Activated CD4-positive, alpha-beta T cell treated with anti-CD3 and anti-CD28 coated beads, Interleukin-2, amount 50 U/mL, for 16 hours (primary cell): ENCODE measurements around the gene RPL6.
"Not testable (repeated sequence)": the region's sequence is repeated elsewhere in the genome, so short reads cannot be mapped to it uniquely, and the experiment has no call there.

Source experiments
- DNase-seq: peaks from one replicate; pipeline ENCODE4 v3.0.0-alpha.2; 2020

The RPL6 gene

GRCh38 chr12:112409064-112409905 is at the start of gene RPL6:
Gene RPL6 (minus strand): TSS chr12:112409605. CDS start chr12:112408656, 949 bp downstream.
- DNase-seq, result peak; percentile 95

DNA sequence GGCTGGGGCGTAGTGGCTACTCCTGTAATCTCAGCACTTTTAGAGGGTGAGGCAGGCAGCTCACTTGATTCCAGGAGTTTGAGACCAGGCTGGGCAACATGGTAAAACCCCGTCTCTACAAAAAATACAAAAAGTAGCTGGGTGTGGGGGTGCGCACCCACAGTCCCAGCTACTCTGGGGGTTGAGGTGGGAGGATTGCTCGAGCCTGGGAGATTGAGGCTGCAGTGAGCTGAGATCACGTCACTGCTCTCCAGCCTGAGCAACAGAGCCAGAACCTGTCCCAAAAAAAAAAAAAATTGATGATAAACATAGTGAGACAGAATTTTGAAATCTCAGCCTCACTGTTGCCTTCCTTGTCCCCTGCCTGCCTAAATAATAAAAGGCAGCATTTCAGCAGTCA is 49.3 kb upstream of the RPL6 start:
- no peak for DNase-seq

DNA sequence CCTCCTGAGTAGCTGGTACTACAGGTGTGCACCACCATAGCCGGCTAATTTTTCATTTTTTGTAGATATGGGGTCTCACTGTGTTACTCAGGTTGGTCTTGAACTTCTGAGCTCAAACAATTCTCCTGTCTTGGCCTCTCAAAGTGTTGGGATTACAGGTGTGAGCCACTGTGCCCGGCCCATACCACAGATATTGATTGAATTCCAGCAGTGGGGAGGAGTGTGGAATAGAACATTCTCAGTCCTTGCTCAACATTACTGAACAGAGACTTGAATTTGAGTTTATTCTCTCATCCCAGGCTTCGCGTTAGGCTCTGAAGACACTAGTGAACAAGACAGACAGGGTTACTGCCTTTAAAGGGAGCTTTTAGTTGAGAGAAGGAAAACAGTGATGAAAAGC is 48.9 kb upstream of the RPL6 start:
- DNase-seq, result no peak

DNA sequence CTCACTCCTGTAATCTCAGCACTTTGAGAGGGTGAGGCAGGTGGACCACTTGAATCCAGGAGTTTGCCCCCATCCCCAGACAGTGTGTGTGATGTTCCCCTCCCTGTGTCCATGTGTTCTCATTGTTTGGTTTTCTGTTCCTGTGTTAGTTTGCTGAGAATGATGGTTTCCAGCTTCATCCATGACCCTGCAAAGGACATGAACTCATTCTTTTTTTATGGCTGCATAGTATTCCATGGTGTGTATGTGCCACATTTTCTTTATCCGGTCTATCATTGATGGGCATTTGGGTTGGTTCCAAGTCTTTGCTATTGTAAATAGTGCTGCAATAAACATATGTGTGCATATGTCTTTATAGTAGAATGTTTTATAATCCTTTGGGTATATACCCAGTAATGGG is 47.7 kb upstream of the RPL6 start:
- not testable (repeated sequence) for DNase-seq

GRCh38 chr12:112456029-112456428 is 46.6 kb upstream of the RPL6 start:
- no peak for DNase-seq

GRCh38 chr12:112450725-112451124 is 41.3 kb upstream of the RPL6 start:
- no peak for DNase-seq

DNA sequence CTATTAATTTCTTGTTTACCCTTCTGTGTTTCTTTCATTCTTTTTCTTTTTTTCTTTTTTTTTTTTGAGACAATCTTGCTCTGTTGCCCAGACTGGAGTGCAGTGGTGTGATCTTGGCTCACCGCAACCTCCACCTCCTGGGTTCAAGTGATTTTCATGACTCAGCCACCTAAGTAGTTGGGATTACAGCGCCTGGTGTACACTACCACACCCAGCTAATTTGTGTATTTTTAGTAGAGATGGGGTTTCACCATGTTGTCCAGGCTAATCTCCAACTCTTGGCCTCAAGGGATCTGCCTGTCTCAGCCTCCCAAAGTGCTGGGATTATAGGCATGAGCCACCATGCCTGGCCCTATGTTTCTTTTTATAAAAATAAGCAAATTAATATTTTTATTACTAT is 38.8 kb upstream of the RPL6 start:
- DNase-seq, result not testable (repeated sequence)

DNA sequence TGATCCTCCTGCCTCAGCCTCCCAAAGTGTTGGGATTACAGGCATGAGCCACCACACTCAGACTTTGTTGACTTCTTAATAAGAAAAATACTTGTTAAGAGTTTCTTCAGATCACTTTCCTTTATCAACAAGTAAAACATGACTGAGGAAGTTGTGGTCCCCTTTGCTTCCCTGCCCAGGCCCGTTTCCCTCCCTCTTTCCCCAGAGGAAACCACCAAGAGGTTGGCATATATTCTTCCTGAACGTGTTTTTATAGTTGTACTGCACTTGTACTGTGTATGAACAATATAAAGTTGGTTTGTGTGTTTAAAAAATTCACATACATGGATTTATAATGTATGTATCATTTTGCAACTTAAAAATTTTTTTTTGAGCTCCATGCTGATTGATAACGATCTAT is 37.7 kb upstream of the RPL6 start:
- DNase-seq, result no peak

- no peak for DNase-seq
Measured at GRCh38 chr12:112446008-112446725, 36.8 kb upstream of the RPL6 start.

- DNase-seq, result no peak
Measured at GRCh38 chr12:112443916-112444315, 34.5 kb upstream of the RPL6 start.

- not testable (repeated sequence) for DNase-seq
Measured at GRCh38 chr12:112440653-112441052, 31.2 kb upstream of the RPL6 start.

- no peak for DNase-seq
Measured at GRCh38 chr12:112439769-112440168, 30.4 kb upstream of the RPL6 start.

GRCh38 chr12:112438645-112439044 is 29.2 kb upstream of the RPL6 start:
- DNase-seq, result not testable (repeated sequence)

- no peak for DNase-seq
Measured at GRCh38 chr12:112433551-112433950, 24.1 kb upstream of the RPL6 start.

GRCh38 chr12:112431965-112432364 is 22.6 kb upstream of the RPL6 start:
- DNase-seq, result no peak

DNA sequence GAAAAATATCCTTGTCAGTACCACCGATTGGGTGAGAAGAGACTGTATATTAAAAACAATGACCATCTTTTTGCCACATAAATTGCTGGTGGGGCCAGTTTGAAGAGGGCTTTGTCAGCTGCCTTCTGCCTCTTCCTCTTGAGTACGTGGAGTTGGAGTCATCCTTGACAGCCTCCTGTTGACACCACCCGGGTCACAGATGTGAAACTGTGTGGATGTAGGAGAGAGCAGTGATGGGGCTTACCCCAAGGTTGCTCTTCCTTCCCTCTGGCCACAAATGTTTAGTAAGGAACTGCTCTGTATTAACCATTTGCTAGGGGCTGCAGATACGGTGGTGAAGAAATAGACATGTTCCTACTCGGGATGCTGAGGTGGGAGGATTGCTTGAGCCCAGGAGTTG is 21.5 kb upstream of the RPL6 start:
- peak; percentile 35 for DNase-seq

- DNase-seq, result no peak
Measured at GRCh38 chr12:112427760-112428159, 18.4 kb upstream of the RPL6 start.

DNA sequence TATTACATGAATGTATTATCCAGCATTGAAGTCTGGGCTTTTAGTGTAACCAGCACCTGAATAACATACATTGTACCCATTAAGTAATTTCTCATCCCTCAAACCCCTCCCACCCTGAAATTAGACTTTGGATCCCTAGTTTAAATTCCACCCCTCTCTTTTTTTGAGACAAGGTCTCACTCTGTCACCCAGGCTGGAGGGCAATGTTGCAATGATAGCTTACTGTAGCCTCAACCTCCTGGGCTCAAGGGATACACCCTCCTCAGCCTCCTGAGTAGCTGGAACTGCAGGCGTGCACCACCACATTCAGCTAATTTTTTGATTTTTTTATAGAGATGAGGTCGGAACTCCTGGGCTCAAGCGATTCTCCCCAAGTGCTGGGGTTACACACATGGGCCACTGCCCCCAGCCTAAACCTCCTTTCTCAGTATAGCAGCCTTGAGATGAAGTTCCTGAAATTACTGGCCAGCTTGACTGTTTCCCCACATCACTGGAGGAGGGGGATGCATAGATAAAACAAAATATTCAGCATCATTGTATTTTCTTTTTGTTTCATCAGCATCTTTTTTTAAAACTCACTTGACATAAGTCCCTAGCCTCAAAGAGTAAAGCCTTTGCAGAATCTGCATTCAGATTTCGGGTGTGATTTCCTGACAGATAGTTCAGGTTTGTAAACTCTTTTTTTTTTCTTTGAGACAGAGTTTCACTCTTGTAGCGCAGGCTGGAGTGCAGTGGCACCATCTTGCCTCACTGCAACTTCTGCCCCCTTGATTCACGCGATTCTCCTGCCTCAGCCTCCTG is 16.4 kb upstream of the RPL6 start:
- no peak for DNase-seq

DNA sequence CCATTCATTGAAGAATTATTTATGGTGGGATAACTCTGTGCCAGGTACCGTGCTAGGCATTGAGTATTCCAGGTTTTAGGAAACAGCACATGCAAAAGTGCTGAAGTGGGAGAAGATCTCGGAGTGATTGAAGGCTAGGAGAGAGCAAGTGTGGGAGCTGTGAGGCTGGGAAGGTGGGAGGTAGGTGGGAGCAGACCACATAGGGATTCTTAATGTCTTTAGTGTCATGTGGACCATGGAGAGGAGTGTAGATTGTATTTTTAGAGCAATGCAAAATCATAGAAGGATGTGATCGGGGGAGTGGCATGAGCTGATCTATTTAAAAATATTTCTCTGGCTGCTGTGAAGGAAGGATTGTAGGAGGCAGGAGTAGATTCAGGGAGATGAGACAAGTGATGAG is 14.7 kb upstream of the RPL6 start:
- no peak for DNase-seq

DNA sequence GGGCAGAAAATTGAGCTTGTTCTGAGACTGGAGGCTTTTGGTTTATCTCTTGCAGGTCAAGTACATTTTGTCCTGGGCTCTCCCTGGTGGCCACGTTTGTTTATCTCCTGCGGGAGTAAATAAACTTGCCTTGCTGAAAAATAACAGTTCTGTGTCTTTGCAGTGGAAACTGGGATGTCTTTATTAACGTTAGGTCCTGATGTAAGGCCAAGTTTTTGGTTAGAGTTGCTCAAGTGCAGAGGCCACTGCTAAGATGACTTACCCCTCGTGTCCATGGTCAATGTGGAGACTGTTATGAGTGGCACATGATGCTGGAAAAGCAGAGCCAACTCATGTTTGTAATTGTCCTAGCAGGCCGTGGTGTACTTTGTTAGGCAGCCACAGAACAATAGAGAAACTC is 13.1 kb upstream of the RPL6 start:
- DNase-seq, result no peak

DNA sequence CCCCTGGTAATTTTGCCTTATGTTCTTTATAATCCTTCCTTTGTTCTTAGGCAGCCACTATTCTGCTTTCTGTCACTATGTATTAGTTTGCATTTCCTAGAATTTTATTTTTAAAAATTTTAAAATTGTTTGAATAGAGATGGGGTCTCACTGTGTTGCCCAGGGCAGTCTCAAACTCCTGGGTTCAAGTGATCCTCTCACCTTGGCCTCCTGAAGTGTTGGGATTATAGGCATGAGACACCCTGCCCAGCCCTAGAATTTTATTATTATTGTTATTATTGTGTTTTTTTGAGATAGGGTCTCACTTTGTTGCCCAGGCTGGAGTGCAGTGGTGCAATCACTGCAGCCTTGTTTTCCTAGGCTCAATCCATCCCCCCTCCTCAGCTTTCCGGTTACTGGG is 12.0 kb upstream of the RPL6 start:
- DNase-seq, result no peak

GRCh38 chr12:112420740-112421139 is 11.3 kb upstream of the RPL6 start:
- DNase-seq, result no peak
